HEK293 (cell line): Measurements from ENCODE around the gene HK2.

Experiments used
- CTCF ChIP-seq: fragments of 450-650 bp; formaldehyde crosslinking; IDR thresholded peaks from 2 replicates; pipeline ENCODE4 v1.5.1; 2016; ENCODE audit warnings: missing biosample characterization, missing genetic modification characterization
- SCRT2 ChIP-seq: fragments of 450-650 bp; formaldehyde crosslinking; IDR thresholded peaks from 2 replicates; pipeline ENCODE4 v1.5.1; 2016; ENCODE audit warnings: missing biosample characterization, missing genetic modification characterization
- ZNF280D ChIP-seq: fragments of 450-650 bp; formaldehyde crosslinking; IDR thresholded peaks from 2 replicates; pipeline ENCODE4 v1.5.1; 2016; ENCODE audit warnings: missing biosample characterization, missing genetic modification characterization
- ZNF426 ChIP-seq: fragments of 450-650 bp; formaldehyde crosslinking; IDR thresholded peaks from 2 replicates; pipeline ENCODE4 v1.5.1; 2017; ENCODE audit warnings: missing biosample characterization, missing genetic modification characterization, mild to moderate bottlenecking, inconsistent platforms, moderate library complexity

- TF ChIP-seq ZNF280D (no peak), CTCF (no peak), SCRT2 (no peak), ZNF426 (no peak)
These were observed 47.2 kb downstream of the HK2 start for GRCh38 chr2:74881176-74881575.
